GM19463 (cell line): Measurements from ENCODE around the gene NEAT1.
A peak's percentile ranks its signal among the peaks of the same experiment; 100 is the strongest.

Experiments
- ATAC-seq: cut with Tn5 transposase; IDR thresholded peaks from one replicate; pipeline ENCODE4 v1.9.1; 2021; ENCODE audit warnings: mild to moderate bottlenecking, moderate library complexity; ENCODE audit not compliant: unreplicated experiment

The NEAT1 gene

GRCh38 chr11:65478388-65479183, 56.0 kb downstream of the NEAT1 start:
- ATAC-seq: no peak

GRCh38 chr11:65479184-65480145, 56.9 kb downstream of the NEAT1 start:
- ATAC-seq: no peak

GRCh38 chr11:65482306-65482850, 59.8 kb downstream of the NEAT1 start:
- ATAC-seq: no peak

DNA sequence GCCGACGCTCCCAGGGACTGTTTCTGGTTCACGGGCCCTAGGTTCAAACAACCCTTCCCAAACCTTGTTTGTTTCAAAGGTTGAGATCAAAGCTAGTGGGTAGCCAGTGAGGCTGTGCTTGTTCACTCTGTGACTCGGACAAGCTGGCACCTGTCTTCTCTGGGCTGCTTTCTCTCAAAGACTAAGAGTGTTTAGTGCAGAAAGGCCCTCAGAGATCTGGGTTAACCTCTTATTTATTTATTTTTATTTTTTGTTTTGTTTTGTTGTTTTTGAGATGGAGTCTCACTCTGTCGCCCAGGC, 63.3 kb downstream of the NEAT1 start:
- ATAC-seq: no peak

DNA sequence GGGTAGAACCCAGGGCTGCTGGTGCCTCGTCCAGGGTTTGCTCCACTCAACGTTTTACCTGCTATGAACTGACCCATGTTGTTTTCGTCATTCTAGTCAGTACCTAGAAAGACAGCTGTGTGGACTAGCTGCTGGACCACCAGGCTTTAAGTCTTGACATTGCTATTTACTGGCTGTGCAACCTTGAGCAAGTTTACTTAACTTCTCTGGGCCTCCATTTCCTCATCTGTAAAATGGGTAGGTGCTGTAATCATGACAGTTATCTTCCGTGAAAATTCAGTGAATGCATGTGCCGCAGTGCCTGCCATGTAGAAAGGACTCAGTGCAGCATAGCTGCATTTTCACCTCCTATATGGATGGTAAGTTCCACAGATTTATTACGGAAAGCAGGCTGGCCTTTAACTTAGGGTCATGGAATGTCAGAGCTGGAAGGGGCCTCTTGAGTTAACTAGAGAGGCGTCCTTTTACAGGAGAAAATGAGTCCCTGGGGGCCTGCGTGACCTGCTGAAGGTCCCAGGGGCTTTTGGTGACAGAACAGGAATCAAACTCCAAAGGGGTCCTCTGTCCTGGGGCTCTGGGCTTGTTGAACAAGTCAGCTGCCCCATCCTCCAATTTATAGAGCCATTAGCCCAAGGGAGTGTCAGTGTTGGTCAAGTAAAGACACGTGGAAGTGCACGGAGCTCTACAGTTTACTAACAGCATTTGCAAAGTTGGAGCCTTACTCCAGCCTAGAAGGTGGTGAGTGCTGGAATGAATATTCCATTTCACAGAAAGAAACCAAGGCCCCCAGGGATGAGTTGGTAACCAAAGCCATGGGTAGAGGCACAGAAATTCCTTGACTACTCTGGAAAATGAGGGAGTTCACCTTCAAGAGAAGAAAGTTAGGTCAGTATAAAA, 64.2 kb downstream of the NEAT1 start:
- no peak for ATAC-seq

DNA sequence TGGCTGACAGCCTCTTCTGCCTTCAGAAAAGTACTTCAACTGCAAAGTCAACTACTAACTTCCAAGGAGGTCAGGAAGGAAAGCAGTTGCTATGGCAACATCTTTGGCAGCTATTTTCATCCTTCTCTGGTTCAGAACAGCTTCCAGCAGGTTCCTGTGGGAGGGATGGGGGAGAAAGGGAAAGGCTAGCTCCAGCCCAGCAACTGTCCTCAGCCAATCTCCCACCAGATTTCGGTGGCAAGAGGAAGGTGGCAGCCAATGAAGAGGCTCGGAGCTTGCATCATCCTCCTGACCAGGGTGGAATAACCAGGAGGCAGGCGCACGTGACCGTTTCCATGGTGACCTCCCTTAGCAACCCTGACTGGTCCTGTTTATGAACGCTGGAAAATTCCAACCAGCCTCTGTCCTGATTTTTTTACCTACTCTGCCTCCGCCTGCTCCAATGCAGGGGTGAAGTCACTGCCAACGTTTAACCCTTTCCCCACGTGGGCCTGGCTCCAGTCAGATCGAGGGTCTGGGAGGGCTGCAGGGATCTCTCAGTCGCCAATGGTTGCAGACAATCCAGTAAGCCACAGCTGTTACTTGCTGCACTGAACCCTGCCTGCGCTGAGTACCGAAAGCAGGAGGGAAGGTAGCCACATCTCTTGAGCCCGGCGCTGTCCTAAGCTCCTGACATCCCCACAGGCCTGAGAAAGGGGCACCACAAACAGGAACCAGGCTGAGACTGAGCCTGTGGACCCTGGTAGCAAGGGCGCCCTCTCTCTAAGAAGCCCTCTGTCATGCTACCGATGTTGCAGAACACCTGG, 65.1 kb downstream of the NEAT1 start:
- ATAC-seq: peak; percentile 52

DNA sequence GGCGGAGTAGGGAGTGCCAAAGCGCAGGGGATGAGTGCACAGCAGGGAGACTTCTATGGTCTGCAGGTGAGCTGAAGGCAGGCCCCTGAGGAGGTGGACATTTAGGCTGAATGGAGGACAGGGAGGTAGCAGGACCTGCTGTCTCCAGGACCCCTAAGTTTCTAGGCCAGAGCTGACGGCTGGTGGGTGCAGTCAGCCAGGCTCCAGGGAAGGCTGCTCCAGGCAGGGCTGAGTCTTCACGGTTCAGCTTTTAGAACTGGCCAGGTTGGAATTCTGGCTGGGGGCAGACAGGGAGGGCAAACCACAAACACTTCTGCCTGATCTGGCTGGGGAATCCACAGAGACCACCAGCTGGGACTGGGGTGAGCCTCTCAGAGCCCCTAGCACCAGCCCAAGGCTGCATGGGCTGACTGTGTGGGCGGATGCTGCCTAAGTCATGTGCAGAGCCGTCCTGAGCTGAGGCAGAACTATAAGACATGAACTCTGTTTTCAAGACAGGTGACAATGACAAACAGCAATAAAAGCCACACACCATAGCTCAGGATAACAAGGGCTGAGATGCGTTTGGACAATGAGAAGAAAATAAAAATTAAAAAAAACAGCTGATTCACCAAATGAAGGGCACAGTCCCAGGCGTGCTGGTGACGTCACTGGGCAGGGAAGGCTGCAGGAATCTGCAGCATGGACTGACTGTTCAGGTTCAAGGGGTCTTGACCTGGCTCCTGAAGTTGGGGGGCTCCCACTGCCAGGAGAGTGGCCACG, 65.9 kb downstream of the NEAT1 start:
- ATAC-seq: no peak

- no peak for ATAC-seq
Measured at GRCh38 chr11:65489035-65489705, 66.6 kb downstream of the NEAT1 start.

DNA sequence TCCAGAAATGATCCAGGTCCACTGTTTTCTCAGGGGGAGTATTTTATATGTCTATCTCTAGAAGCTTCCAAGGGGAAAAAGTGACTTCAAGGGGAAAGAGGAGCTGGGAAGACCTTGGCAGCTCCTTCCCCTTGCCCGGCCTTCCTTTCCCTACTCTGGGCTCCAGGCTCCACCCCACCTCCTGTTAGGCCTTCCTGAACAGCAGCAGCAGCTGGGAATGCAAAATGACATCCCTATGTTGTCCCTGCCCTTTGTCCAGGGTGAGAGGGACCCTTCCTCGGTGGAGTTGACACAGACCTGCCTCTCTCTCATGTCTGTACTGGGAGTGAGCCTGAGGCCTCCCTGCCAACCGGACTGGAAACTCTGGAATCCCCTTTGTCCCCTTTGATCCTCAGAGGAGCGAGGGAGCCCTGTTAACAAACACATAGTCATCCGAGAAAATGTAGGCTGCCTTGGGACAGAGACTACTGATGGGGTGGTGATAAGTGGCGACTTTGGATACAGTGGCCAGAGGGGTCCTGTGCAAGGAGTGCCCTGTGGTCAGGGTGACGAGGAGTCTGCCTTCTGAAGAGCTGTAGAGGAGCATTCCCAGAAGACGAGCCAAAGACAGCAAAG, 67.2 kb downstream of the NEAT1 start:
- no peak for ATAC-seq

DNA sequence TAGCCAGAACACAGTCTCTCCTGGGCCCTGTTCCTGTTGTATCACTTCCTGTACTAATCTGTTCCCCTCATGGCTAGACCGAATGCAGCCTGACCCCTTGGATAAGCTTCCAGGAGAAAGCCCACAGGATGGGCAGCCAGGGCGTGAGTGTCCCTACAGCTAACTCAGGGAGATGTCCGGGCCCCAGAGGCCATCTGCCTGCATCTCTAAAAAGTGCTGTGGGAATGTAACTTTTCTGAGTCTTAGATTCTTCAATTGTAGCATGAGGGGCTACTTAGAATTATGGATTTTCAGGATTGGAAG, 68.5 kb downstream of the NEAT1 start:
- ATAC-seq: no peak

- ATAC-seq: no peak
Measured at GRCh38 chr11:65491614-65492386, 69.2 kb downstream of the NEAT1 start.

- ATAC-seq: no peak
Measured at GRCh38 chr11:65492387-65492636, 69.7 kb downstream of the NEAT1 start.

DNA sequence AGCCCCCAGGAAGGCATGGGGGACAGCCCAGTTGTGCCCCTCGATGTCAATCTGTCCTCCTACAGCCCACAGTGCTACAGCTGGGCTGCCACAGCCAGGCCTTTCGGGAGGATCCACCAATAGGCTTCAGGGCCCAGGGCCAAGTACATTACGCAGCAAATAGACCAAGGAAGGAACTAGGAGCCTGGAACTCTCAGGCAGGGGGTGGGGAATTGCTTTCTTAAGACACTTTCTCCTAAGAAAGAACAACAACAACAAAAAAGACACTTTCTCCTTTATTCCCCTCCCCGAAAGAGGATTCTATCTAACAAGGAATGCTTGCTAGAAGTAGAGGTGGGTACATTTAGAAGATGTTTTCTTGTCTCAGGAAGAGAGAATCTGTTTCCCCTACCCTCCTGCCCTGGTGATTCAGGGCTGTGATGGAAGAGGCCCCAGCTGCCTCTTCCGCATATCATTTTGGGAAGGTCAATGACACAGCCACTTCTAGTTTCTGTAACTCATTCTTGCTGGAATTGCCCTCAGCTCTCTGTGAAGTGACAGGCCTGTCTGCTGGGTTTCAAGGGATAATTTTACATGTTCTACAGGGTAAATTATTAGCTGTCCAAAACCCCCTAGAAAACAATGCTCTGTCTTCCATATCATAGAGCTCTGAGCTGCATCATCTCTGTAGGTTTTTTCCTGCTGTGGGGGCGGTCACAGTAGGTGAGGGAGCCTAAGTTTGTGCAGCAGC, 70.2 kb downstream of the NEAT1 start:
- peak; percentile 24 for ATAC-seq

- ATAC-seq: no peak
Measured at GRCh38 chr11:65493367-65494176, 71.0 kb downstream of the NEAT1 start.
